GM19193 (cell line): Measurements from ENCODE around the gene CCDC183.

ENCODE experiments used
- POLR2A ChIP-seq: IDR thresholded peaks from 4 replicates; pipeline ENCODE4 v1.6.1; 2011; ENCODE audit not compliant: insufficient read depth, insufficient read length; ENCODE audit errors: extremely low read depth

Gene CCDC183

GRCh38 chr9:136828474-136829140, 32.5 kb downstream of the CCDC183 start:
- no peak for TF ChIP-seq POLR2A

GRCh38 chr9:136829412-136829811, 33.3 kb downstream of the CCDC183 start:
- TF ChIP-seq POLR2A, result no peak

- TF ChIP-seq POLR2A, result no peak
Observed at GRCh38 chr9:136829981-136830885, 34.1 kb downstream of the CCDC183 start.

DNA sequence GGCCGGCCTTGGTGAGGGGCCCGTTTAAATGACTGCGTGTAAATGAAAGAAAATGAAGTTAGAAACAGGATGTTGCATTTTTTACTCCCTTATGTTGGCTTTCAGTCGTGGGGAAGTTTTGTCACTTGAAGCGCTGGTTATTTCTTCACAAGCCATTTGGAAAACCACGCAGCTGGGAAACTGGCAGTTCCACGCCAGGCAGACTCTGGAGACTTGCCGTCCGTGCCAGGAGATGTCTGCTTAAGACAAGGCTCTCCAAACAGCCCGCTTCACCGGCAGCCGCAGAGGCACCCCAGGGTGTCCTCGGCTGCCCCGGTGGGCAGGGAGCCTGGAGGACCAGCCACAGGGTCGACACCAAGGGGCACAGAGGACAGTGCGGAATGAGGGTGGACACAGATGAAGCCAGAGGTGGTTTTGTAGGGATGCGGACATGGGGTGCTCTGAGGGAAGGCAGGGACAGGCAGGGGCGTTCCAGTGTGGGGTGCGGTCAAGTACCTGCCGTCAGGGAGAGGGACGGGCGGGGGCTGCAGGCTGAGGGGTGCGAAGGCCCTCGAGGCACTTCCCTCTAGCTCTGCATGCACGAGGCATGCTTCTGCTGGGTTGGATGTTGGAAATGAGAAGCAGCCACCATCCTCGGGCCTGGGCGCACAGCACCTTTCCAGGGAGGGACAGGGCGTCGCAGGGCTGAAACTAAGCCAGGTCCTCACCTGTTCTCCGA, 35.0 kb downstream of the CCDC183 start:
- TF ChIP-seq POLR2A, result no peak

DNA sequence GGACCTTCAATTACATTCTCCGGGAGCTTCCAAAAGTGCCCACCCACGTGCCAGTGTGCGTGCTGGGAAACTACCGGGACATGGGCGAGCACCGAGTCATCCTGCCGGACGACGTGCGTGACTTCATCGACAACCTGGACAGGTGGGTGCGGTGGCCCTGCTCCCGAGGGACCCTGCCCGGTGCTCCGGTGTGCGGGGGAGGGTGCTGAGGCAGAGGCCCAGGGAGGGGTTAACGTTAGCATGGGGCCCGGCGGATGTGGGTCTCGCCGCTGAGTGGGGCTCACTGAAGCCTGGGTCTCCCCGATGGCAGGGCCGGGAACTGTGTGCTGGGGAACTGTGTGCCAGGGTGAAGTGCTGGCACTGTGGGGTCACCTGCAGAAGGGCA, 35.6 kb downstream of the CCDC183 start:
- no peak for TF ChIP-seq POLR2A

- no peak for TF ChIP-seq POLR2A
Observed at GRCh38 chr9:136832581-136832980, 36.4 kb downstream of the CCDC183 start.

GRCh38 chr9:136835162-136835931, 39.2 kb downstream of the CCDC183 start:
- TF ChIP-seq POLR2A, result no peak

- no peak for TF ChIP-seq POLR2A
Observed at GRCh38 chr9:136835932-136836904, 40.1 kb downstream of the CCDC183 start.

- no peak for TF ChIP-seq POLR2A
Observed at GRCh38 chr9:136837146-136837855, 41.2 kb downstream of the CCDC183 start.

- TF ChIP-seq POLR2A, result no peak
Observed at GRCh38 chr9:136838314-136839228, 42.4 kb downstream of the CCDC183 start.

DNA sequence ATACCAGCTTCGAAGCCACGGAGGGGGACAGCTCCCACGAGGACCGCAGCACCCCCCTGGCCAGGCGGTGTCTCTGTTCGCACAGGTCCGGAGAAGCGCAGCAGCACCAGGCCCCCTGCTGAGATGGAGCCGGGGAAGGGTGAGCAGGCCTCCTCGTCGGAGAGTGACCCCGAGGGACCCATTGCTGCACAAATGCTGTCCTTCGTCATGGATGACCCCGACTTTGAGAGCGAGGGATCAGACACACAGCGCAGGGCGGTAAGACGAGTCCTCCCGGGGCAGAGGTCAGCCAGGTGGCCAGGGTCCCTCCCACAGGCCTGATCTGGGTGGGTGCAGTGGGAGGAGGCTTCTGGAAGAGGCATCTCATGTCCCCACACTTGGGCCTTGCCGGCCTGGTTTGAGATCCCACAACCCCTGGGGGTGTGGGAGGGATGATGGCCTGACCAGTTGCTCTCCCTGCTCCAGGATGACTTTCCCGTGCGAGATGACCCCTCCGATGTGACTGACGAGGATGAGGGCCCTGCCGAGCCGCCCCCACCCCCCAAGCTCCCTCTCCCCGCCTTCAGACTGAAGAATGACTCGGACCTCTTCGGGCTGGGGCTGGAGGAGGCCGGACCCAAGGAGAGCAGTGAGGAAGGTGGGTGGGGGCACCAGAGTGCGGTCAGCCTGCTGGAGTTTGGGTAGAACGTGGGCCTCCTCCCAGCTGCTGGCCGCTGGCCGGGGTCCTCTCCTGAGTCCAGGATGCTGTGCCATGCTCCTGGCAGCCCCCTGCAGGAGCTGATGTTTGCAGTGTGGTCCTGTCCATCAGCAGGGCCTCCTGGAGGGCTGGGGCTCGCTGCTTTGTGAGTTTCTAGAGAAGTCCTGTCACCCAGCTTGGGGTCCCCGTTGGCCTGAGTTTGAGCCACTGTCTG, 43.3 kb downstream of the CCDC183 start:
- no peak for TF ChIP-seq POLR2A
